Fibroblast of skin of right biceps (primary cell): ENCODE measurements around the gene SEMA3C.

ENCODE experiments used
- DNase-seq: peaks from one replicate; pipeline ENCODE4 v3.0.0-alpha.2; 2013

The SEMA3C gene

DNA sequence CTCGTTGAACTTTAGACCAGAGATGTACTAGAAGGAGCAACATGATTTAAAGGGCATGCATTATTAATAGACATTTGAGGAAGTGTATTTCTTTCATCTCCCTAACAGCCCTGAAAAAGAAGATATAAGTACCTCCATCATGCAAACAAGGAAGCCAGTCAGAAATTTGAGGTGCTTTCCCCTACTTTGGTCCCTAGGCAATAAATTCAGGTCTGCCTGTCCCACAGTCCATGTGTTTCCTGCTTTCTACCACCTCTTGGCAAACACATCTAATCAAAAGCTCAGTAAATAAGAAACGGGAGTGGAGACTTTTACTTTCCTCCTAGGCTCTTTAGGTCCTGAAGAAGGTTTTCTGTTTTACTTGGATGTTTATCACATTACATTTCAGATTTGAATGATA lies 5.2 kb upstream of the SEMA3C start:
- DNase-seq = no peak

DNA sequence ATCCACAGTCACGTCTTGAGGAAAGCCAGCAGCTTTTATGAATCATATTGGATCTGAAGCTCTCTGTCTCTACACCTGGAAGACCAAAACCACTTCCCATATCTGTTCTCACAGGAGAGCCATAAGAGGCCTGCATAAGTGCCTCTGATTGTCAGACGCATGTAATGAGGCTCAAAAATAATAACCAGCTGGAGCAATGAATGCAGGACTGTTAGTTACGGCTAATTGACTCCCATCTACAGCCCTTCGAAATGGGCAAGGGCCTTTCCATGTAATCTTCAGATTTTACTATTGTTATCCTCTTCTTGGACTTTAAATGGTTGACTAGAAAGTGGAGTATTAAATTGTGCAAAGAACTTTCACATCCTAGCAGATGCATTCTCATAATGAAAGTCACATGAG lies 4.4 kb upstream of the SEMA3C start:
- no peak for DNase-seq

- DNase-seq = no peak
These were observed 3.6 kb upstream of the SEMA3C start for GRCh38 chr7:80922253-80923049.

GRCh38 chr7:80921130-80921529 lies 2.3 kb upstream of the SEMA3C start:
- peak; percentile 27 for DNase-seq

- DNase-seq = no peak
These were observed 452 bp downstream of the SEMA3C start for GRCh38 chr7:80918399-80918798.

GRCh38 chr7:80916770-80917741 lies 1.8 kb downstream of the SEMA3C start:
- peak; percentile 68 for DNase-seq

DNA sequence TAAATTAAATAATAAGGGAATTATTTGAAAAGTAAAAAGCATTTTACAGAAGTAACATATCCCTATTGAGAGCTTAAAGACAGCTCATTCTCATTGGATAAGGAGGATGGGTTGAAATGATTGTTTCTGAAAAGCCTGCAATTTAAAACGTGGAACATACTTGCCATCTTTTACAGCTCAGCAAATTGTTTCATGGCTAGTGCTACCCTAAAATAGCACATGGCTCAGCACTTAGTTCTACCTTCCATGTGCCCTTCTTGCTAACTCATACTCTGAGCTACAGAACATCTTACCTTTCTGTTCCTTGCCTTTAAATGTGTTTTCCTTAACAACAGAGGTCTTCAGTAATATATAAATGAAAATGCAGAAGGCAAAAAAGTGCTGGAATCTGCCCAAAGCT lies 8.6 kb downstream of the SEMA3C start:
- no peak for DNase-seq

GRCh38 chr7:80908360-80908797 lies 10.5 kb downstream of the SEMA3C start:
- DNase-seq = no peak

DNA sequence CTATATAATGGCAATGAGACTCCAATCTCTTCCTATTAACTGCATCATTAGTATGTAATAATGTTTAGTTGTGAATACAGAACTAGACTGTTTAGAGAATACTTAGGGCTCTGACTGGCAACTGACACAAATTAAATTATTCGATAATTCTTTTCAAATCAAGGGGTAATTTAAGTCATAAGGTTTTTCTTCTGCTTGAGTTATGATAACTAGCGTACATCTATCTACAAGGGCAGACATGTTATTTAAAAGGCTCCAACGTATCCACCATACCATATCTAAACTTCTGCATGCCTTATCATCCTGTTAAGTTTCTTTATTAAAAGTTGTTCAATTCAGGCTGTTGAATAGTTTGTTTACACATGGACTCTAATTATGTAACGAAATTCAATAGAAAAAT lies 11.2 kb downstream of the SEMA3C start:
- no peak for DNase-seq

DNA sequence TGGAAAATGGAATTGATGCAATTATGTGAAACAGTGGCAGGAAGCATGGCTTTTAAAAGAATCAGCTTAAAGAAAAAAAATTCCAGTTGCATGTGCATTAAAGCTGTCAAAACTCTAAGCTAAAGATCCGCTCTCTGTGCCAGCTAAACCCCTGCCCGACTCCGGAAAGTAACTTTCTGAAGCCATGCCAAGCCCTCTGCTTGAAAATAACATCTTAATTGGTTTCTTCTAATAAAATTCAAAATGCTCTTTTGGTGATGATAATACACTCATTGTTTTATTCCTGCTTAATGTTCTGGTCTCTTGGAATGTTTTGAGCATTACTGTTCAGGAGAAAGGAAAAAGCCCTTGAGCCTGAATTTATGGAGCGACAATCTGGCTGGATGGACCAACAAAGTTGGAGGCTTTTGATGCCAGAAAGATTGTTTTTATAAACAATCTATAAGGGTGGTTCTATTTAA lies 11.7 kb downstream of the SEMA3C start:
- peak; percentile 23 for DNase-seq

- DNase-seq = no peak
These were observed 13.5 kb downstream of the SEMA3C start for GRCh38 chr7:80905334-80905733.

DNA sequence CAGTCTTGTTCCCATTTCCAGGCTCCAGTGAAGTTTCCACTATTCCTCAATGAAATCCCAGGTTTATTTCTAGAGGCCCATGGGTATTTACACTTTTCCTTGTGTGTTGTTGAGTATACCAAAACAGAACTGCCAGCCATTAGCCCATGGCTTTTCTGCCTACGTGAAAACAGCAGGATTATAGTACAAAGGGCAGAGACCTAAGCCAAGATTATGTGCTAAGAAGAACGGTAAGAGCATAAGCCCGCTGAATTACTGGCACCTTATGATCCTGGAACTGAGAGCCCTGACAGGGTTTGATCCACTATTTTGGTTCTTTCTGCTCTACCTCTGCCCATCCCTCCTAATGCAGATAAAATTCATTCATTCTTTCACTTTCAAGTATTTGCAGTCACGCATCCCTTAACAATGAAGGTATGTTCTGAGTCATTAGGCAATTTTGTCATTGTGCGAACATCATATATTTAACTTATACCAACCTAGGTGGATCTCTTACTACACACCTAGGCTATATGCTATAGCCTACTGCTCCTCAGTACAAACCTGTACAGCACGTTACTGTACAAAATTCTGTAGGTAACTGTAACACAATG lies 16.0 kb downstream of the SEMA3C start:
- DNase-seq = no peak

- DNase-seq = no peak
These were observed 16.8 kb downstream of the SEMA3C start for GRCh38 chr7:80902019-80902418.

- DNase-seq = peak; percentile 60
These were observed 18.0 kb downstream of the SEMA3C start for GRCh38 chr7:80900583-80901576.

DNA sequence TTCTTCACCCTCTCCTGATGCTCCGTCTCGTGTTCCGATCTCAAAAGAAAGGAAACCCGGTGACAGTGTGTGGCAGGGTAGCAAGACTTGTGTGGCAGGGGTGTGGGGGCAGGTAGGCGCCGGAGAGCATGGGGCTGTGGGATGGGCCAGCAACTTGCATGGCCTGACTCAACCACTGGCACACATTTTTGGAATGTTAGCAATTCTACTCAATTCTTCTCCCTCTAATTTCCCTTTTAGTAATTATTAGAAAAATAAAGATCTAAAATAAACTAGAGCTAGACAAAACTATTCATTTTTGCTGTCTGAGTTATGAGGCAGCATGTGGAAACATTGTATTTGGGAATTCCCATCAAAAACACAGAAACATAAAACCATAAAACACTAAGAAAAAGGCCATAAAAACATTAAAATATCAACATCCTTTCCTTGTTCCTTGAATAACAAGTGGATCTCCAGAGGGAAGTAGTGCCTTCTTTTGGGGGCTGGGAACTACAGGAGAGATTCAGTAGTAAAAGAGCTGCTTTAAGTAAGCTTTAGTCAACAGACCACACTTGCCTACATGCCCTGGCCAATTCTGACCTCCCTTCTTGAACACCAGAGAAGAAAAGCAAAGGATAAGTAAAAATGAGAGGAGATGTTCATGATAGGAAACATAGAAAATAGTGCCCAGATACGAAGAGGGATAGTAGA lies 21.8 kb downstream of the SEMA3C start:
- DNase-seq = no peak

DNA sequence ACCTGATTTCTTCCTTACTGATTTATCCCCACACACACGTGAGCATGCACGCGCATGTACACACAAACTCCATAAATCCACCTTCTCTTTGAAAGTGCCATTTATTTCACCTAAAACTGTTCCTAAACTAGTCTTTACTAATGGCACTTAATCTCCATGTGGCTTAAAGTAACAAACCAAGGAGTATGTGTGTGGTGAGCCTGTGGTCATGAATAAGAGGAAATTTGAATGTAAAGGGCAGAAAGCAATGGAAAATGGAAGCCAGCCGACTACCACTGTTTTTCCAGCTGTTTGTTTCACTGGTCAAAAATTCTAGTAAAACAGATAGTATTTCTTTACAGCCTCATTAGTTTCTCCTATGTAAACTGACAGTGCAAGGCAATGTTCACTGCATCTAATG lies 23.8 kb downstream of the SEMA3C start:
- no peak for DNase-seq

GRCh38 chr7:80891259-80891544 lies 27.6 kb downstream of the SEMA3C start:
- DNase-seq = no peak

DNA sequence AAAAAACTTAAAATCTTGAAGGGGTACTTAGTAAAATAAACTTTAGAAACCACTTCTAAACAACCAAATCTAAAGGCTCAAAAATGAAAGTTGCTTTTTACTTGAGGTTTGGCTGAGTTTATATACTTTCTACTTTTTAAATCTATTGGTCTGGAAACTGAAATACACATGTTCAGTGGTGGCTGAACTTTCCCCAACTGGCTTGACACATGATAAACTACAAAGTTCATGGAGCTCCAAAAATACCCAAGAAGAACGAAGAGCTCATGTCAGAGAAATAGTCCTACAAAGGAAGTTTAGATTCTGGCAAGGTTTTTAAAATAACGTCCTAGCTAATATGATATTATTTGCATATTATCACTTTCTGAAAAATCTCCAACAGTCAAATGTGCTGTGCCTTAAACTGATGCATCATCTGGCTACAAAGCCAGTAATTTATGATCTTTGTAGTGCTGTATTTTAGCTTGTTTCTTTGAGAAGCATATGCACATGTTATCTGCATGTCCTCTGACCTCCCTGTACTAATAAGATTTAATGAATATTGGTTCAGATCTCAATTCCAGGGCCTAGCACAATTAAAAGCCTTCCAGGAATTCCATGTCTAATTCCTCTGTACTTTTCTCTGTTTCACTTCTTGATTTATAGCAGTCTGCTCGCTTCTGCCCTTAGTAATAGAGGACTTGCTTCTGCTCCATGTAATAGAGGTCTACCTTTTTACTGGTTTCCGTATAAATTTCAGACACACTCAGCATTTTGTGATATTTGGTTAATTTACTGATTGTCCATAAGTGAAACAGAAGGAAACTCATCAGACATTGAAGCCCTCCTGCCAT lies 28.2 kb downstream of the SEMA3C start:
- DNase-seq = no peak

DNA sequence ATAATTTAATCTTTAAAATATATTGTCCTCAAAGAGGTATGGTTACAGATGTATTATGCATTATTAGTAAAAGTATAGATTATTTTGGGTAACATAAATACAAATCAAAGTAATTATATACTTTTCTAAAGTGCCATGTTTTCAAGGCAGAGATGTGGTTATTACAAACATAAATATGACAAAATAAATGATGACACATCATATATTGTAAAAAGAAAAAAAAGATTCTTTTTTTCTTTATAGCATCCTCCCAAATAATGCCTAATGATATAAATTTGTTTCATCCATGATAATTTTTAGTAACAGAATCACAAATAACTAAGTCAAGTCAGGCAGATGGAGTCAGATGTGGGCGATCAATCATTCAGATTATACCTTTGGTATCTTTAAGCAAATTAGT lies 29.3 kb downstream of the SEMA3C start:
- DNase-seq = no peak

GRCh38 chr7:80885757-80886156 lies 33.1 kb downstream of the SEMA3C start:
- DNase-seq = no peak
